OCI-LY3 (cell line): ENCODE measurements around the gene TMEM94.

Experiments used
- CTCF ChIP-seq: fragments of 200-600, 300-600 bp; sonication (generic); IDR thresholded peaks from 2 replicates; pipeline ENCODE4 v1.5.1; 2014; ENCODE audit warnings: antibody characterized with exemption, low read length, low read depth
- EZH2phosphoT487 ChIP-seq: fragments of 200-600 bp; shearing (Covaris generic); IDR thresholded peaks from 2 replicates; pipeline ENCODE4 v1.6.1; 2018; ENCODE audit warnings: antibody characterized with exemption, mixed run types, low read depth

- TF ChIP-seq CTCF: no peak
- no peak for TF ChIP-seq EZH2phosphoT487
Observed at GRCh38 chr17:75503976-75504346, 47.5 kb downstream of the TMEM94 start.
